ENCODE measurements around the gene JRKL. TPM values are rescaled to one million over a fixed set of nuclear protein-coding genes. Genes with fewer than 3 reads are reported as not detected.

JRKL gene
- total RNA-seq, 1 experiment from 2014 or later = 6.7 TPM

GRCh38 chr11:96358321-96358720 is 31.5 kb upstream of the JRKL start:
- no peaks in the 10 kb centered on the region for H3K9me2 ChIP-seq (ENCODE audit: insufficient read depth)
- H2AFZ ChIP-seq (ENCODE audit: low read depth, low read length, poor library complexity, severe bottlenecking) = no peak overlapping the region
- CTCF ChIA-PET = no interaction called here
- H3K79me2 ChIP-seq (ENCODE audit: insufficient read depth, low read length) = no peaks in the 10 kb centered on the region
- H3K4me1 ChIP-seq (ENCODE audit: control insufficient read depth in 1 of 2, insufficient read depth in 2 of 2, low read length in 2 of 2) = no peaks in the 10 kb centered on the region
- no peak overlapping the region for H3K4me3 ChIP-seq (replicated peaks in 1 of 2; ENCODE audit: low read depth in 1 of 2, low read length in 2 of 2)
- no TSS peak for BruUV-seq (replicated peaks)
- intact Hi-C loops (cut with micrococcal nuclease) = no loop called here
- no peaks in the 10 kb centered on the region for H3K36me3 ChIP-seq (ENCODE audit: control insufficient read depth in 1 of 2, insufficient read depth in 2 of 2, low read length in 2 of 2)
- RAD21 ChIA-PET (ENCODE audit: low non-redundant PET in 1 of 2, low total read pairs in 2 of 2, uncharacterized antibody in 2 of 2, unreplicated experiment in 2 of 2) = no interaction called here
- no peak overlapping the region for H3K27ac ChIP-seq (ENCODE audit: low read depth, low read length)
- H3K9ac ChIP-seq (ENCODE audit: low read length) = no peak overlapping the region
- POLR2A ChIA-PET = no interaction called here
- no peak for DNase-seq (ENCODE audit: low read depth, low spot score)
- ATAC-seq = no peak
- H4K20me1 ChIP-seq (ENCODE audit: insufficient read depth) = no peaks in the 10 kb centered on the region
- H3K9me3 ChIP-seq (ENCODE audit: control insufficient read depth in 1 of 2, insufficient read depth in 1 of 2, low read depth in 1 of 2, low read length in 2 of 2) = no peaks in the 10 kb centered on the region
- no peak overlapping the region for H3K4me2 ChIP-seq (ENCODE audit: low read length)
- TF ChIP-seq REST (IDR thresholded peaks at IDR 0.05; ENCODE audit: low read depth) = no peak
- no peaks in the 10 kb centered on the region for H3K27me3 ChIP-seq (ENCODE audit: insufficient read depth, low read length)

GRCh38 chr11:96361778-96362177 is 28.0 kb upstream of the JRKL start:
- no peak for DNase-seq (ENCODE audit: low read depth, low spot score)
- RAD21 ChIA-PET (ENCODE audit: low non-redundant PET in 1 of 2, low total read pairs in 2 of 2, uncharacterized antibody in 2 of 2, unreplicated experiment in 2 of 2) = no interaction called here
- TF ChIP-seq TCF7L2 (IDR thresholded peaks at IDR 0.05; ENCODE audit: borderline replicate concordance, extremely low read depth, insufficient read depth, insufficient read length) (no peak), REST (IDR thresholded peaks at IDR 0.05; ENCODE audit: low read depth) (no peak), CTCF (IDR thresholded peaks at IDR 0.05 in 2 of 3, conservative IDR thresholded peaks at IDR 0.05 in 1 of 3; ENCODE audit: borderline replicate concordance in 1 of 3, insufficient read depth in 1 of 3, low read depth in 2 of 3, low read length in 2 of 3) (no peak), ZBTB33 (IDR thresholded peaks at IDR 0.05; ENCODE audit: extremely low read depth, insufficient replicate concordance, low read length) (no peak), EZH2 (IDR thresholded peaks at IDR 0.05) (no peak), FOSL1 (IDR thresholded peaks at IDR 0.05; ENCODE audit: low read depth) (no peak)

More at GRCh38 chr11:96361778-96362177, 28.0 kb upstream of the JRKL start:
- H3K79me2 ChIP-seq (ENCODE audit: insufficient read depth, low read length) = no peaks in the 10 kb centered on the region
- H3K9me2 ChIP-seq (ENCODE audit: insufficient read depth) = no peaks in the 10 kb centered on the region
- intact Hi-C loops (cut with micrococcal nuclease) = no loop called here
- H3K27ac ChIP-seq (ENCODE audit: low read depth, low read length) = no peak overlapping the region
- H3K4me1 ChIP-seq (ENCODE audit: control insufficient read depth in 1 of 2, insufficient read depth in 2 of 2, low read length in 2 of 2) = no peaks in the 10 kb centered on the region
- ChIA-PET POLR2A (no interaction called here), CTCF (no interaction called here)
- H3K9me3 ChIP-seq (ENCODE audit: control insufficient read depth in 1 of 2, insufficient read depth in 1 of 2, low read depth in 1 of 2, low read length in 2 of 2) = no peaks in the 10 kb centered on the region
- no peak overlapping the region for H3K4me2 ChIP-seq (ENCODE audit: low read length)
- no peak for ATAC-seq
- peaks cover 0 to 3% of the 10 kb centered on the region in 2 experiments; a peak in 1 of 4 replicates for H3K36me3 ChIP-seq (ENCODE audit: control insufficient read depth in 1 of 2, insufficient read depth in 2 of 2, low read length in 2 of 2)
- no peaks in the 10 kb centered on the region for H3K27me3 ChIP-seq (ENCODE audit: insufficient read depth, low read length)
- no peak overlapping the region for H3K4me3 ChIP-seq (replicated peaks in 1 of 2; ENCODE audit: low read depth in 1 of 2, low read length in 2 of 2)
- BruUV-seq (replicated peaks) = no TSS peak
- no peaks in the 10 kb centered on the region for H4K20me1 ChIP-seq (ENCODE audit: insufficient read depth)
- H2AFZ ChIP-seq (ENCODE audit: low read depth, low read length, poor library complexity, severe bottlenecking) = no peak overlapping the region
- H3K9ac ChIP-seq (ENCODE audit: low read length) = no peak overlapping the region
